NCI-H510A treated with DMSO at 0.1 percent for 48 hours (cell line): Measurements from ENCODE around the gene LACTBL1.
"Not testable (repeated sequence)": the region's sequence is repeated elsewhere in the genome, so short reads cannot be mapped to it uniquely, and the experiment has no call there.

Source experiments
- DNase-seq: peaks from one replicate; lab custom pipeline; 2025; lab: John Stamatoyannopoulos, UW

Gene LACTBL1

GRCh38 chr1:22972760-22973159, at the start of gene LACTBL1:
Gene LACTBL1, minus strand, starts transcription at chr1:22972866. Its CDS starts 550 bp downstream, at chr1:22972316.
- DNase-seq, result no peak

GRCh38 chr1:23021834-23022233, 49.2 kb upstream of the LACTBL1 start:
- no peak for DNase-seq

GRCh38 chr1:23020706-23021405, 48.2 kb upstream of the LACTBL1 start:
- DNase-seq, result no peak

GRCh38 chr1:23019863-23020625, 47.4 kb upstream of the LACTBL1 start:
- DNase-seq, result no peak

- DNase-seq, result peak; percentile 97
Measured at GRCh38 chr1:23019094-23019862, 46.6 kb upstream of the LACTBL1 start, which contains the start of gene KDM1A. Gene KDM1A, plus strand, starts transcription at chr1:23019468. Its CDS starts 129 bp downstream, at chr1:23019597.

- DNase-seq, result no peak
Measured at GRCh38 chr1:23018661-23019093, 46.0 kb upstream of the LACTBL1 start.

- peak; percentile 88 for DNase-seq
Measured at GRCh38 chr1:23013657-23014056, 41.0 kb upstream of the LACTBL1 start.

GRCh38 chr1:23010025-23010424, 37.4 kb upstream of the LACTBL1 start:
- not testable (repeated sequence) for DNase-seq

GRCh38 chr1:23008901-23009300, 36.2 kb upstream of the LACTBL1 start:
- no peak for DNase-seq

- DNase-seq, result no peak
Measured at GRCh38 chr1:23007106-23007505, 34.4 kb upstream of the LACTBL1 start.

- DNase-seq, result not testable (repeated sequence)
Measured at GRCh38 chr1:23004769-23005168, 32.1 kb upstream of the LACTBL1 start.

GRCh38 chr1:23004112-23004511, 31.4 kb upstream of the LACTBL1 start:
- no peak for DNase-seq

GRCh38 chr1:23002218-23002617, 29.6 kb upstream of the LACTBL1 start:
- not testable (repeated sequence) for DNase-seq

- DNase-seq, result not testable (repeated sequence)
Measured at GRCh38 chr1:23000133-23000532, 27.5 kb upstream of the LACTBL1 start.

GRCh38 chr1:22997528-22997927, 24.9 kb upstream of the LACTBL1 start:
- DNase-seq, result not testable (repeated sequence)

- no peak for DNase-seq
Measured at GRCh38 chr1:22995774-22996173, 23.1 kb upstream of the LACTBL1 start.

- not testable (repeated sequence) for DNase-seq
Measured at GRCh38 chr1:22993220-22993795, 20.6 kb upstream of the LACTBL1 start.

GRCh38 chr1:22992384-22992783, 19.7 kb upstream of the LACTBL1 start:
- DNase-seq, result not testable (repeated sequence)

GRCh38 chr1:22983944-22984343, 11.3 kb upstream of the LACTBL1 start:
- DNase-seq, result no peak

- DNase-seq, result not testable (repeated sequence)
Measured at GRCh38 chr1:22980471-22980790, 7.8 kb upstream of the LACTBL1 start.

GRCh38 chr1:22978299-22978698, 5.6 kb upstream of the LACTBL1 start:
- DNase-seq, result no peak
